ENCODE results near the gene CLEC2A. TPM values are rescaled to one million over a fixed set of nuclear protein-coding genes. Genes with fewer than 3 reads are reported as not detected.

The CLEC2A gene
- total and polyA plus RNA-seq, 9 of the 15 experiments (the other 6 are each of a cell fraction or from before 2014, with no cell fraction given), result not detected

GRCh38 chr12:9935026-9935425 is 2.9 kb upstream of the CLEC2A start (continued):
- TF ChIP-seq HMG20B (CRISPR knock-in tag; IDR thresholded peaks at IDR 0.05), result no peak
- TF ChIP-seq ARID1B (IDR thresholded peaks at IDR 0.05), result no peak
- no peak for TF ChIP-seq SIRT6 (IDR thresholded peaks at IDR 0.05; ENCODE audit: low read depth, low read length)
- TF ChIP-seq ZC3H11A (IDR thresholded peaks at IDR 0.05; ENCODE audit: low read depth, low read length), result no peak
- no peak for TF ChIP-seq ZNF395 (CRISPR knock-in tag; IDR thresholded peaks at IDR 0.05)
- no peak for TF ChIP-seq SNIP1 (IDR thresholded peaks at IDR 0.05; ENCODE audit: low read depth)
- no peak for TF ChIP-seq ZBTB9 (CRISPR knock-in tag; IDR thresholded peaks at IDR 0.05)
- TF ChIP-seq PREB (CRISPR knock-in tag; IDR thresholded peaks at IDR 0.05), result no peak
- TF ChIP-seq RHOXF2B (CRISPR knock-in tag; conservative IDR thresholded peaks at IDR 0.05), result no peak
